ENCODE data around the gene SPECC1. TPM values are rescaled to one million over a fixed set of nuclear protein-coding genes. Genes with fewer than 3 reads are reported as not detected.

Gene SPECC1
- total and polyA plus RNA-seq, 2 of the 4 experiments (the other 2 are of a cell fraction), result 16.9 to 26.2 TPM

DNA sequence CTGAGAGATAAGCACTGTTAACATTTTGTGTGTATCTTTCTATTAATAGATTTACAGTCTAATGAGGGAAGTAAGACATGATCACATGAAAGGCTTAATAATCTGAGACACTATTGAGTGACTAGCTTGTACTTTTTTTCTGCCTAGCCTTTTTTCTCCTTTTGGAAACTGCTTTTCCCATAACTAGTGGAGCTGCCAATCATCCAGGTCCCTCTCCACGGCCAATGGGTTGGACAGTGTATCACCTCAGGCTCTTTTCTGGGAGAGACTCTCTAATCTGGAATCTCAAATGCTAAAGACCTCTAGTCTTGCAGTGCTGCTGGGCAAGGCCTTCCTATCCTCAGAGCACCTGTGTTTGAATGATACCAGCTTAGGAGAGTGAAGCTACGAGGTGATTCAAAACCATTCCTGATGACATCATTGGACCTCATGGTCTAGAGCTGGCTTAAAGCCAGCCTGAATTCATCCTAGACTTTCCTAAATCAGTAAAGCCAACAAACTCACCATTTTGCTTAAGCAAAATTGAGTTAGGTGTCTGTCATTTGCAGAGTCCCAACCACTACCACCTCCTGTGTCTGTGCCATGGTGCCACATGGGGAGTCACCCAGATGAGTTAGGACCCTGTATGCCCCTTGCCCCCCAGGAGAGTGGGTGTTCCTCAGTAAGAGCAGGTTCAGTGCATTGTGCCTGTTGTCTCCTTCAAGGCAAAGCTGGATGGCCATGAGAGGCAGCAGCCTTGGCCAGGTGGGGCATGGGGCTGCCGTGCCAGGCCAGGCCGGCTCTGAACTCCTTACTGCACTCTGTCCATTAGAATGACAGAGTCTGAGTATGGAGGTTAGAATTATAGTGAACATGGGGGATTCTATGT, 62.9 kb downstream of the SPECC1 start:
- ChIA-PET CTCF (interaction anchor here (1.0 to 1.2 kb wide), 2 partner anchors 18 to 63 kb away, joined by 3 to 5 read pairs; no protein-coding TSS in a partner anchor), POLR2A (ENCODE audit: unreplicated experiment) (no interaction called here)
- no peak overlapping the region for H4K91ac ChIP-seq (ENCODE audit: insufficient read depth, low read depth, low read length)
- H3K4me3 ChIP-seq (ENCODE audit: insufficient read depth, low read depth, low read length), result no peak overlapping the region
- no peak overlapping the region for H2AK9ac ChIP-seq (replicated peaks; ENCODE audit: low read depth, low read length, poor library complexity)
- dilution Hi-C loops (cut with HindIII; ENCODE audit: low sequenced_read_pairs, unreplicated experiment), result no loop called here
- intact Hi-C loops (cut with micrococcal nuclease), result no loop called here
- no TSS peak for BruUV-seq (replicated peaks)
- H3K18ac ChIP-seq (ENCODE audit: low read depth, low read length), result no peak overlapping the region
- DNase-seq (no peak), ATAC-seq (ENCODE audit: low read depth) (no peak)
- H3K4ac ChIP-seq (ENCODE audit: low read depth, low read length), result no peak overlapping the region
- no peak overlapping the region for H3K14ac ChIP-seq (replicated peaks; ENCODE audit: low read depth, low read length)
- no peak overlapping the region for H2BK20ac ChIP-seq (ENCODE audit: low read depth, low read length)
- H3K4me1 ChIP-seq (ENCODE audit: control insufficient read depth, insufficient read depth, low read length), result no peaks in the 10 kb centered on the region; the same call in 1 of the 2 replicates
- H4K20me1 ChIP-seq (ENCODE audit: insufficient read depth, low read length), result no peaks in the 10 kb centered on the region
- H2BK15ac ChIP-seq (ENCODE audit: low read depth, low read length), result no peak overlapping the region
- no peak overlapping the region for H3K56ac ChIP-seq (ENCODE audit: extremely low read depth, insufficient read depth, low read length)
- in situ Hi-C loops (cut with MboI; ENCODE audit: low sequenced_read_pairs), result no loop called here
- H4K8ac ChIP-seq (ENCODE audit: low read depth in 2 of 2, low read length in 2 of 2), result no peak overlapping the region
- H3K27ac ChIP-seq (ENCODE audit: insufficient read depth, low read length), result no peak overlapping the region
- H3K9me3 ChIP-seq (ENCODE audit: control insufficient read depth, insufficient read depth, low read length), result no peaks in the 10 kb centered on the region
- H3K23ac ChIP-seq (ENCODE audit: low read depth, low read length), result no peak overlapping the region
- no peak overlapping the region for H4K5ac ChIP-seq (ENCODE audit: low read depth, low read length)
- no peaks in the 10 kb centered on the region for H3K36me3 ChIP-seq (ENCODE audit: control insufficient read depth, insufficient read depth, low read length)
- H2AFZ ChIP-seq (replicated peaks; ENCODE audit: low read length, poor library complexity), result no peak overlapping the region
- H2BK5ac ChIP-seq (ENCODE audit: low read depth, low read length, poor library complexity, severe bottlenecking), result no peak overlapping the region
- no peak overlapping the region for H3K9ac ChIP-seq (ENCODE audit: low read depth, low read length)
- peaks cover 15% of the 10 kb centered on the region; the same call in 1 of the 2 replicates for H3K27me3 ChIP-seq (ENCODE audit: control insufficient read depth, insufficient read depth, low read length)
- no peaks in the 10 kb centered on the region for H3K9me1 ChIP-seq (ENCODE audit: insufficient read depth, low read length)
- H3K79me1 ChIP-seq (ENCODE audit: low read depth in 1 of 2, low read length in 2 of 2), result no peaks in the 10 kb centered on the region
- no CpG with 5 or more reads among the region's 4 CpGs for WGBS, 2 experiments (ENCODE audit: extremely low coverage in 2 of 2, insufficient read length in 1 of 2)
- H2BK120ac ChIP-seq (ENCODE audit: low read depth, low read length), result no peak overlapping the region
- H2AK5ac ChIP-seq (ENCODE audit: low read depth, low read length), result no peak overlapping the region
- H3K4me2 ChIP-seq (ENCODE audit: low read depth, low read length), result no peak overlapping the region
- TF ChIP-seq SMC3 (IDR thresholded peaks at IDR 0.05; ENCODE audit: low read depth, low read length), result no peak
- no peak for TF ChIP-seq CHD1 (IDR thresholded peaks at IDR 0.05; ENCODE audit: low read depth, low read length)
- TF ChIP-seq, protein P1, sequence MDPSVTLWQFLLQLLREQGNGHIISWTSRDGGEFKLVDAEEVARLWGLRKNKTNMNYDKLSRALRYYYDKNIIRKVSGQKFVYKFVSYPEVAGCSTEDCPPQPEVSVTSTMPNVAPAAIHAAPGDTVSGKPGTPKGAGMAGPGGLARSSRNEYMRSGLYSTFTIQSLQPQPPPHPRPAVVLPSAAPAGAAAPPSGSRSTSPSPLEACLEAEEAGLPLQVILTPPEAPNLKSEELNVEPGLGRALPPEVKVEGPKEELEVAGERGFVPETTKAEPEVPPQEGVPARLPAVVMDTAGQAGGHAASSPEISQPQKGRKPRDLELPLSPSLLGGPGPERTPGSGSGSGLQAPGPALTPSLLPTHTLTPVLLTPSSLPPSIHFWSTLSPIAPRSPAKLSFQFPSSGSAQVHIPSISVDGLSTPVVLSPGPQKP (IDR thresholded peaks at IDR 0.05; ENCODE audit: borderline replicate concordance, low read depth, low read length), result no peak
- no peak for TF ChIP-seq RCOR1 (IDR thresholded peaks at IDR 0.05; ENCODE audit: insufficient replicate concordance, low read length)
- TF ChIP-seq BHLHE40 (IDR thresholded peaks at IDR 0.05; ENCODE audit: low read depth, low read length), result no peak
- TF ChIP-seq FOS (IDR thresholded peaks at IDR 0.05; ENCODE audit: low read depth, low read length), result no peak
- no peak for TF ChIP-seq RAD21 (IDR thresholded peaks at IDR 0.05; ENCODE audit: low read length)
- no peak for TF ChIP-seq RFX5 (IDR thresholded peaks at IDR 0.05; ENCODE audit: low read depth, low read length)
- no peak for TF ChIP-seq MAZ (IDR thresholded peaks at IDR 0.05; ENCODE audit: borderline replicate concordance, low read depth, low read length)
- no peak for TF ChIP-seq NFE2L2 (IDR thresholded peaks at IDR 0.05; ENCODE audit: low read depth, low read length)
- TF ChIP-seq POLR2A (IDR thresholded peaks at IDR 0.05; ENCODE audit: low read depth, low read length), result no peak
- TF ChIP-seq MXI1 (IDR thresholded peaks at IDR 0.05; ENCODE audit: borderline replicate concordance, low read depth, low read length), result no peak
- TF ChIP-seq MAFK (IDR thresholded peaks at IDR 0.05; ENCODE audit: low read depth, low read length), result no peak
- no peak for TF ChIP-seq CEBPB (IDR thresholded peaks at IDR 0.05; ENCODE audit: low read depth, low read length)
- TF ChIP-seq CTCF (conservative IDR thresholded peaks at IDR 0.05; ENCODE audit: low read depth, low read length), result no peak

All from IMR-90 (cell line).